SU-DHL-6 (cell line): Measurements from ENCODE around the gene ACOX2.

Experiments
- EZH2phosphoT487 ChIP-seq: fragments of 200-600 bp; sonication (generic), shearing (Covaris generic); conservative IDR thresholded peaks from 2 replicates; pipeline ENCODE4 v1.6.1; 2018; ENCODE audit warnings: mild to moderate bottlenecking, antibody characterized with exemption, low read length, moderate library complexity, mixed read lengths
- TF ChIP-seq, protein P1 (sequence below): fragments of 200-600 bp; sonication (generic); IDR thresholded peaks from one replicate; pipeline ENCODE4 v1.5.1; 2017; ENCODE audit warnings: antibody characterized with exemption, mild to moderate bottlenecking, low read length, moderate library complexity; ENCODE audit not compliant: insufficient read depth, poor library complexity, severe bottlenecking

DNA sequence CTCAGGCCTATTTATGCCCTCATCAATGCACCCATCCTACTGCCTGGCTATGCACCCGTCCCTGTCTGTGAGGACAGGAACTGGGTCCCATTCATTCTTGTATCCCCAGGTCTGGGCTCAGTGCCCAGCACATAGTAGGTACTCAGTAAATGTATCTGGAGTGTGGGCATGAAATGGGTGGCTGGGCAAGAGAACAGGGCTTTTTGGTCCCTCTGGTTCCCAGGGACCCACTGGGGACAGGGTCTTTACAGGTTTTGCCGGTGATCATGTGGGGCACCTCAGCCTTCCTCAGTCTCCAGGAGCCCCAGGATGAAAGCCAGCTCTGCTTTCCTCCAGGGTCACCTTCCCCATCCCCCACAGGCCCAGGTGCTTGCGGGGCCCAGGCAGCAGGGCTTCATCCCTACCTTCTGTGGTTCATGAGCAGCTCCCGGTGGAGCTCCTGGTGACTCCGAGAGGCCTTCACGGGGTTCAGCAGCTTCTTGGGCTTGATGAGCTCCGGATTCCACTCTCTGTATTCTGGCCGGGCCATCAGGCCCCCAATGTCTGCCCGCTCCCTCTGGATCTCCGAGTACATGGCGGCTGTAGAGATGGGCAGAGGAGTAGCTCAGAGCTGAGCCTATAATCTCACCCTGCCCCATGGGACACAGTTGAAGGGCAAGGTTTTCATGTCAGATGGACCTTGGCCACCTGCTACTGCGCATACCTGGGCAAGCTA lies 32.5 kb upstream of the ACOX2 start:
- TF ChIP-seq, protein P1, sequence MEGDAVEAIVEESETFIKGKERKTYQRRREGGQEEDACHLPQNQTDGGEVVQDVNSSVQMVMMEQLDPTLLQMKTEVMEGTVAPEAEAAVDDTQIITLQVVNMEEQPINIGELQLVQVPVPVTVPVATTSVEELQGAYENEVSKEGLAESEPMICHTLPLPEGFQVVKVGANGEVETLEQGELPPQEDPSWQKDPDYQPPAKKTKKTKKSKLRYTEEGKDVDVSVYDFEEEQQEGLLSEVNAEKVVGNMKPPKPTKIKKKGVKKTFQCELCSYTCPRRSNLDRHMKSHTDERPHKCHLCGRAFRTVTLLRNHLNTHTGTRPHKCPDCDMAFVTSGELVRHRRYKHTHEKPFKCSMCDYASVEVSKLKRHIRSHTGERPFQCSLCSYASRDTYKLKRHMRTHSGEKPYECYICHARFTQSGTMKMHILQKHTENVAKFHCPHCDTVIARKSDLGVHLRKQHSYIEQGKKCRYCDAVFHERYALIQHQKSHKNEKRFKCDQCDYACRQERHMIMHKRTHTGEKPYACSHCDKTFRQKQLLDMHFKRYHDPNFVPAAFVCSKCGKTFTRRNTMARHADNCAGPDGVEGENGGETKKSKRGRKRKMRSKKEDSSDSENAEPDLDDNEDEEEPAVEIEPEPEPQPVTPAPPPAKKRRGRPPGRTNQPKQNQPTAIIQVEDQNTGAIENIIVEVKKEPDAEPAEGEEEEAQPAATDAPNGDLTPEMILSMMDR: no peak
- no peak for TF ChIP-seq EZH2phosphoT487
